Frontal cortex (tissue), 4 donors: Measurements from ENCODE around the gene FRMD1. TPM values are rescaled to one million over a fixed set of nuclear protein-coding genes. Genes with fewer than 3 reads are reported as not detected.

ENCODE experiments used
- DNase-seq, 2 donors: peaks; one replicate each; pipeline ENCODE4 v3.0.0; 2012; ENCODE audit warnings: low spot score in 2 of 2
- FAIRE-seq: peaks from 2 replicates; lab custom pipeline; 2012; peaks lifted over from hg19 to GRCh38; lab: Jason Lieb, UNC
- total RNA-seq: library from RNA; depleted of rRNA; stranded (reverse); fragments of >200 nt; gene quantifications from one replicate; pipeline ENCODE4 v1.2.3, GENCODE V29; 2014
- donor health status: control.
- donor health status: control.
- donor health status: control.

FRMD1 gene
- total RNA-seq, 1 donor from 2014 or later: not detected

DNA sequence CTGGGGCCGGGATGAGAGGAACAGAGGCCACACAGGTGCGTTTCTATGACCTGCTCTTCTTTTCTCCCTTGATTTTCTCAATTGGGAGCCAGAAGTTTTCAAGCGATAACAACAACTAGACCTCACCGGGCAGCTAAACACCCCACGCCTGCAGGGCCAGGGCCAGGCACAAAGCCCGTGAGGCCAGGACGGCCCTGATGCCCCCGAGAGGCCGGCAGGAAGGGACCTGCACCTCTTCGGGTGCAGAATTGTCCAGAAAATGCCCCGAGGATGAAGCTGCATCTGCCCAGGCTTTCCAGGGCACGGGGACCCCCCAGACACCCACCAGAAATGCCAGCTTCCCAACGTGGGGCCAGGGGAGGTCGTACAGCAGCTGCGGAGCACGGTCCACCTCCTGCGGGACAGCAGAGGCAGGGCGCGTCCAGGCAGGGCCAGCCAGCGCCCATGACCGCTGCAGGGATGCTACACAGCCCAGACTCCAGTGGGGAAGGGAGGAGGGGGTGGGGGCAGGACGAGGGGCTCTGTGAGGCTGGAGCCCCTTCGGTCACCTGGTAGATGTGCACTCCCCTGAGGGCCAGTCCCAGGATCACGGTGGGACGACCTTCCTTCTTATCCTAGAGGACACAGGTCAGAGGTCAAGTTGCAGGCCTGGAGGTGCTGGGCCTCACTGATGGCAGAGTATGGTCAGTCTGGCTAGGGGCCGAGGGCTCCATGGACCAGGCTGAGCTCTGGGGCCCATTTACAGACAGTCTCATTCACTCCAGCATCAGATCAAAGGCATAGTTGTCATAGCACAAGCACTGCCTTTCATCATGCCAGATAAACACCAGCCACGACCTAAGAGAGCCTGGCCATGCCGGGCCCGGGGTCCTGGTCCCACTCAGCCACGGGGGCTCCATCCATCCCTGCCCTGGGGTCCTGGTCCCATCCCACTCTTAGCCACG, 16.4 kb downstream of the FRMD1 start:
- DNase-seq: no peak
- no peak for FAIRE-seq

DNA sequence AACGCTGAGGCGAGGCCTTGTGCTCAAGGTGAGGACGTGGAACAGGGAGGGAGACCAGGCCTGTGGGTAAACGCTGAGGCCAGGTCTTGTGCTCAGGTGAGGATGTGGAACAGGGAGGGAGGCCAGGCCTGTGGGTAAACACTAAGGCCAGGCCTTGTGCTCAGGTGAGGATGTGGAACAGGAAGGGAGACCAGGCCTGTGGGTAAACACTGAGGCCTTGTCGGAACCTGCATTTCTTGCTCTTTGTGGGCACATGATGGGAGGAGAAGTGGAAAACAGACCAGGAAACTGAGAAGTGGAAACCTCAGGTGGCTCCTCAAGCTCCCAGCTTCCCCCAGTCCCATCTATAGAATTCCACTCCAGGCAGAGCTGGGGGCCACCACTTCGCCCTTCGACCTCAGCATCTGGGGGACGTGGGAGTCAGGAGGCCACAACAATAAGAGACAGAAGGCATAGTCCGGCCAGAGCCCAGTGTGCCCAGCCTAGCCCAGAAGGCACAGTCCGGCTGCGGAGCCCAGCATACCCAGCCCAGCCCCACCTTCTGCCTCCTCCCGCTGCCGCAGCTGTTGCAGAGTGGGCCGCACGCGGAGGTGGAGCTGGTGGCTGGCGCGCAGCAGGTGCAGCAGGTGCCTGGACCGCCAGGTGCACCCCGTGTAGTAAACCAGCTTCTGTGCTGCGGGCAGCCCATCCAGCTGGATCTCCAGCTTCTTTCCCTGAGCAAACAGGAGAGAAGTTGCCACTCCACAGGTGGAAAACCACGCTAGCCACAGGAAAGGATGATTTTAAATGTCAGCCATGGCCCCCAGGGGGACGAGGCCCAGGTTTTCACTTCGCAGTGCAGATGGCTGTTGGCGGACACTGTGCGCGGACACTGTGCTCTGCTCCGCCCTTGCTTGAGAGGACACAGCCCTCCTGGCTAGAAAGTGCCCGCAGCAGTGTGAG, 17.5 kb downstream of the FRMD1 start:
- no peak for FAIRE-seq
- DNase-seq: no peak

DNA sequence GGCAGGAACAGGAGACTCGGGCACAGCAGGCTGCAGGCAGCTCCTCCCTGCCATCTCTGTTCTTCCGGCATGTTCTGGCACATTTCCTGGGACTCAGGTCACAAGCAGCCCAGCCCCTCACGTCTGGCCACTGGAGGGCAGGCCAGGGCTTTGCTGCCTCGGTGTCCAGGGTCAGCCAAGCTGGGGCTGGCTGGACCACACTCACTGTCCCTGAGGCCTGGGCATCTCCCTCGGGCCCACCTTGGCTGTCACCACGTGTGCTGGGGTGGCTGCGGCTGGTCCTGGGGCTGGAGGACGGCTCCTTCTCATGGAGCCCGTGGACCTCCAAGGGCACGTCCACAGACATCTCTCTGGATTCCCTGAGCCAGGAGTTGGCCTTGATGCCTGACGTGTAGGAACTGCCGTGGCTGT, 18.5 kb downstream of the FRMD1 start:
- DNase-seq (peak; percentile 64 to 76), FAIRE-seq (no peak)

DNA sequence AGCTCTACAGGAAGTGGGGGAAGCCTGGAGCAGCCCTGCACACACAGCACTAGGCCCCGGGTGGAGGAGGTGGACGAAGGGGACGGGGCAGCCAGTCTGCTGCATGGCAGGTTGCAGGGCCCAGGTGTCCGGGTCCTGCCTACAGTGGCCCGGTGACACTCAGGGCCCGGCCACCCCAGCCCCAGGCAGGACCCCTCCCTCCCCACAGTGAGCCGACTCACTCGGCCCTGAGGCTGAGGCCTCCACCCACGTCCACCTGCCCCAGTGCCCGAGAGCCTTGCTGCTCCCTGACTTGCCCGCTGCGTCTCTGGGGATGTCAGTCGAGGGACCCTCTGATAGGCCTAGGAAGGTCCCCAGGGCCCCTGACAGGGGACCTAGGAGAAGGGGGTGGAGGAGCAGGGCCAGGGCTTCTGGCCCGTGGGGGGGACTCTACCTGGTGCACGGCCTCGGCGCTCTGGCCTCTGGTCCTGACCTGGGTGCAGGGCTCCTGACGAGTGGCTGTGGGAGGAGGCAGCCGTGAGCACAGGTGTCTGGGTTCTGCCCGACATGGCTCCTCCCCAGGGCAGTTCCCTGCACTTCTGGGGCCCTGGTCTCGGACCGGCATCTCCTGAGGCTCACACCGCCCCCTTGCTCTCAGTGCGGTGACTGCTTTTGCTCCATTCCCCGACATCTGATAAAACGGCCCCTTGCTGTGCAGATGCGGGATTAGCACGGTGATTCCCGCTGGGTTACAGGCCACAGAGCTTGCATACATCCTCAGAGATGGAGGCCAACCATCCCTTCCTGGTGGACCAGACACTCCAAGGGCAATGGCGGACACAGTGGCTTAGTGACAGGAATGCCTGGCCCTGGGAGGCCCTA, 20.1 kb downstream of the FRMD1 start:
- FAIRE-seq (no peak), DNase-seq (no peak)

DNA sequence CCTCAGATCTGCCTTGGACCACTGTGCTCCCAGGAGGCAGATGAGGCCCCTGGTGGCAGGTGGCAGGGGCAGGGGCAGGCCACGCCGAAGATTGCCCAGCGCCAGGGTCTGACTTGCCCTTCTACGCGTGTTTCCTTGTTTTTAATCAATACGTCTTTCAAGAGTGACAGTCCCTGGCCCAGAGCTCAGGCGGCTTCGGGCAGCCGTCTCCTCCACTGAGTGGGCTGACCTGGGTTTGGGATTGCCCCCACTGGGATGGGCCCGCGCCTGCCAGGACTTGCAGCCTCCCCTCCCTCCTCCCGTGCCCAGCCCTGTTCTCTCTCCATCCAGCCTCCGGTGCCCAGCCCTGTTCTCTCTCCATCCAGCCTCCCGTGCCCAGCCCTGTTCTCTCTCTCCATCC, 21.2 kb downstream of the FRMD1 start:
- FAIRE-seq: no peak

DNA sequence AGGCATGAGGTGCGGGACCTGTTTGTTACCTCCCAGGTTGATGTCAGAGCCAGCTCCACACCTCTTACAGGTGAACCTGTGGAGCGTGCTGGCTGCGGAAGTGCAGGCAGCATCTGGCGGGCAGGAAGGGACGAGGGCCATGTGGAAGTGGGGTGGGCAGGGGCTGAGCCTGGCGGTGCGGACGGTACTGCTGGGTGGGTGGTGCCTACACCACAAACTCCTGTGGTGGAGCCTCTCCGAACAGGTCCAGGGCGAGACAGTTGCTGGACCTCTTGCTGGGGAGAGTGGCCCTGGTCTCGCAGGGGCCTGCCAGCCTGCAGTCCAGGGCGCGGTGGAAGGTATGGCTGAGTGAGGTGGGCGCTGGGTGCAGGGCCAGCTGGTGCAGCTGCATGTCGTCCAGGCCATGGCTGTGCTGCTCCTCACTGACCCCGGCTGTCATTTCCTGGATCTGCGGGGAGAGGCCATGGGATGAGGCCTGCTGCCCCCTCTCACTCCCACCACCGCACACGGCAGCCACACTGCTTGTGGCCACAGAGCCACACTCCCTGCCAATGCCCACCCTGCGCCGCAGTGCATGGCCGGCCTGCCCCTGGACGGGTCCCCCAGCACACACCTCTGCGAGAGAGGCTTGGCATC, 22.0 kb downstream of the FRMD1 start:
- DNase-seq: no peak
- no peak for FAIRE-seq

More for the DNA sequence above, 21.2 kb downstream of the FRMD1 start:
- DNase-seq: no peak

DNA sequence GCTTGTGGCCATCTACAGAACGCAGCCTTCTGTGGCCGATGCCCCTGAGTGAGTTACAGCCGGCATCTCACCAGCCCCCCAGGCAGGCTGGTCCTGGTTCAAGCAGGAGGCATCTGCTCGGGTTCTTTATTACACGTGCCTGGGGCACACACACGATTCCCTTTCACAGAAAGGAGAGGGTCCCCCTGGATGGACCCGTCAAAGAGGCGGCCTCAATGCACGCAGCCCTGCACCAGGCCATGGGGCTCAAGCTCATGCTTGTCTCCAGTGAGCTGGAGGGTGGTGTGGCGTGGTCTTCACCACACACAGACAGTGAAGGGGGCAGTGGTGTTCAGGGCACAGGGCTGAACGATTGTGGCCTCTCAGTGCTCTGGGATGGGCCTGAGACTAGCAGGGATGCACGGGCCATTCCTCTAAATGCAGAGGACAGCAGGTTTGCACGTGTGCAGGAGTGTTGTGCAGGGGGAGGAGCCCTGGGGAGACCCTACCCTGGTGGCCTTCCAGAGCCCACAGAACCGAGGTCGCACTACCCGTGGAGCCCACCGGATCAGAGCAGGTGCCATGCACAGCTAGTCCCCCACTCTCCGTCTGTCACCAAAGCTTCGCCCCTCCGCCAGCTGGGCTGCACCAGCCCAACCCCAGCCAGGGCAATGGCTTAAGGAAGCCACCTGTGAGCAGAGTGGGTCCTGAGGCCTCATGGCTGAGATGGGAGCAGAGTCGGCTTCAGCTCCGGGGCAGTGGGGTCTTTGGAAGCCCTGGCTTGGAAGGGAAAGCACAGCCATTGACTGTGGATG, 23.1 kb downstream of the FRMD1 start:
- no peak for FAIRE-seq

DNA sequence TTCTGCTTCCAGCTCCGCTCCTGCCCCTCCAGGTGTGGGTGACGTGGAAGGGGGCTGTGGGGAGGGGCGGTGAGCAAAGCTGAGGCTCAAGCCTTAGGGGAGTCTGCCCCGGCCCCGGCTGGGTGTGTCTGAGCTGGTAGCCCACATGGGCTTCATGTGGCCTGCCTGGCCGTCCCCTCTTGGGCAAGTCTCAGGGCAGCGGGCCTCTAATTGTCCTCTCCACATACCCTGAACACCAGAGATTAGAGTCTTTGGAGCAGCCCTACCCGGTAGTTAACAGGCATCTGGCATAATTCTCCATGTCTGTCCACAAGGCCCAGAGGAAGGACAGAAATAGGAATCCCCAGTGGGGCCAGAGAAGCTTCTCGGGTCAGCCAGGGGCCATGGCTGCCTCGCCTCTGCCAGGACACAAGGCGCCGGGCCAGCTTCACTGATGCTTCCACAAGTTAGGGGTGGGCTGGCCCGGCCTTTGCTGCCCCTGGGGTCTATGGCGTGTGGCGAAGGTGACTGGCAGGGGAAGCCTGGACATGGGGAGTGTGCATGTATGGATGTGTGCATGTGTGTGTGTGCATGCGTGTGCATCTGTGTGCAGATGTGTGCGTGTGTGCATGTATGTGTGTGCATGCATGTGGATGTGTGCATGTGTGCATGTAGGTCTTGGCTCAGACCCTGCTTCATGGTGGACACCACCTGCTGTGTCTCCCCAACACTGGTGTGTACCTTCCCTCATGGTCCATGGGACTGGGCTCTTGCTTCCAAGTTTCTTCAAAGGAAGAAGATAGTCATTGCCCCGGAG, 24.0 kb downstream of the FRMD1 start:
- FAIRE-seq (no peak), DNase-seq (no peak)

More for the DNA sequence above, 23.1 kb downstream of the FRMD1 start:
- no peak for DNase-seq

DNA sequence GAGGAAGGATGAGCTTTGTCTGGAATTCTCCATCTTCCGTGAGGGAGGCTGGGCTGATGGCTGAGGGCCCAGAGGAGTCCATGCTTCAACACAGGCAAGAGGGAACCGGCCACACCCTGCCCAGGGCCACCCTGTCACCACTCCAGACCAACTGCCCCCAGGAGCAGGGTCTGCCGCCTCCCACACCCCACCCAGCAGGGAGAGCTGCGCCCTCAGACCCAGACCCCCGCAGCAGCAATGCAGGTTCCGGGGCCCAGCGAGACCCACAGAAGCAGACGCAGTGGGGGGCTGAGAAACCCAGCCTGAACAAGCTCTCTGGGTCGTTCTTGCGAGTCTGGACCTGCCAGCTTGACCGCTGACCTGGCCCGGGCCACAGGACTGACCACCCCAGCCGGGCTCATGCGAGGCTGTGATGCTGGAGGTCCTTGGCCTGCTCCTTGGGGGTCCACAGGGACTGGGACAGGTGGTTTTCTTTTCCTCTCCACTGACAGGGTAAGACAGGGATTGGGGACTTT, 25.0 kb downstream of the FRMD1 start:
- FAIRE-seq (no peak), DNase-seq (no peak)

DNA sequence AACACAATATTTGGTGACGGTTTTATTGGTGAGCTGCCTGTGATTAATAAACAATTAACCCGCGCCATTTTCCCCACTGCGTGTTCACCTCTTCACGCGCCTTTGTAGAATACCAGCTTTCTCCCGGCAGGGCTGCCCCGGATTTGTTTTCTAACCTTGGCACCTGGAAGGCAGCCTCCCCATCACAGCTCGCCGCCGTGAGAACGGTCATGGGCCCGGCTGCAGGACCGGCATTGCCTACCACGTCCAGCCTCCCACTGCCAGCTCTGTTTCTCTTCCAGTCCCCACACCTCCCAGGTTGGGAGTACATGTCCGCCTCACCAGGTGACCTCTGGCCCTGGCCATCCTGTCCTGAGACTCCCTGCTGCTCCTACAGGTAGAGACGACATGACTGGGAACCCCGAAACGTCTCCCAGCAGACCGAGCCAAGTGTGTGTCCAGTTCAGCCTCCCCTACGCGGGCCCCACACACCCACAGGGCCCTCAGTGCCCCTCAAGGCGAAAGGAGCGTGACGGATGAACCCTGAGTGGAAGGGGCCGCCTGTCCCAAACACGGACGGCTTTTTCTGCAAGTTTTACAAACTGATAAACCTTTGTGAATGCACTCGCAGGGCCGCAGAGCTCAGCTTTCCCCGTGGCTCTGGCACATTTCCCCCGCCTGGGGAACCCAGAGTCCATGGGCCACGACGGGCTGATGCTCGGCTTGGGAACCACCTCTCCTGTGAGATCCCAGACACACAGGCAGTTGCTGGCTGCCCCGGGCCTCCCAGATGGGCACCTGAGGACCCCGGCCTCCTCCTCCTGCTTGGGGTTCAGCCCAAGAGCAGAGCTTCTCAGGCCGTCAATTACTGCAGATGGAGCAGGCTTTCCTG, 25.7 kb downstream of the FRMD1 start:
- no peak for FAIRE-seq

DNA sequence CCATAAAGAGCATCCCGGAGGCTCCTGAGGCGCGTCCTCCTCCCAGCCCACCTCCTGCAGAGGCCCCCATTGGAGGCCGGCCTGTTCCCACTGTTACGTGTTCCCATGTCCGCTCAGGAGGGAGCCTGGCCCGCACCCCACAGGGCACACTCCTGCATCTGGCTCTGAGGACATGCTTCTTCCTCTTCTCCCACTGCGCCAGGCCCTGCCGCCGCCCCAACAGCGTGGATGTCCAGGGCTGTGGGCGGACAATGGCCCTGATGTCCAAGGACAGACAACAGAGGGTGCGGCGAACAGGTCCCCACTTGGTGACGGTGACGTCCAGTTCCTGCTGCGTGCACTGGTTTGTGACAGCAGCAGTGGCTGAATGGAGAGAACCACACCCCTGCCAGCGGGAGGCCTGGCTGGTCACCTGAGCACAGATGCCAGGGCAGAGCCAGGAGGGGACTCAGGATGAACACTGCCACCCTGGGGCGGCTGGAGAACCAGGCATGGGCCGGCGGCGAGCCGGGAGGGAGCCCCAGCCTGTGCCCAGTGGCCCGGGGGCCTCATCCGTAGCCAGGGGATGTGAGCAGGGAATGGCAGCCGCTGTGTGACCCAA, 26.6 kb downstream of the FRMD1 start:
- FAIRE-seq (no peak), DNase-seq (no peak)

More for the DNA sequence above, 25.7 kb downstream of the FRMD1 start:
- no peak for DNase-seq

DNA sequence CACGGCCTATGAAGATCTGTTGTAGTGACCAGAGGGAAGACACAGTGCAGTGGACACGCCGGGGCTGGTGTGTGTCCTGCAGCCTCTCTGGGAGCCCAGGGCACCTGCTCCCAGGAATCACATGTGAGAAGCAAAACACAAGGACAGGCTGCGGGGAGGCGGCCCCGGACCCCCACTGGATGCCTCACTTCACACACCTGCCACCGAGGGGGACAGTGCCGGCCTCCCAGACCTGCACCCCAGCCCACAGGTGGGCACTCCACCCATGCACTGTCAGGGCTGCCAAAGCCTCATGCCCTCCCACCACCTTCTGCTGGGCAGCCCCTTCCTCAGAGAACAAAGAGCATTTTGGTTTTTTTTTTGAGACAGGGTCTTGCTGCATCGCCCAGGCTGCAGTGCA, 27.4 kb downstream of the FRMD1 start:
- DNase-seq: no peak
- FAIRE-seq: no peak

DNA sequence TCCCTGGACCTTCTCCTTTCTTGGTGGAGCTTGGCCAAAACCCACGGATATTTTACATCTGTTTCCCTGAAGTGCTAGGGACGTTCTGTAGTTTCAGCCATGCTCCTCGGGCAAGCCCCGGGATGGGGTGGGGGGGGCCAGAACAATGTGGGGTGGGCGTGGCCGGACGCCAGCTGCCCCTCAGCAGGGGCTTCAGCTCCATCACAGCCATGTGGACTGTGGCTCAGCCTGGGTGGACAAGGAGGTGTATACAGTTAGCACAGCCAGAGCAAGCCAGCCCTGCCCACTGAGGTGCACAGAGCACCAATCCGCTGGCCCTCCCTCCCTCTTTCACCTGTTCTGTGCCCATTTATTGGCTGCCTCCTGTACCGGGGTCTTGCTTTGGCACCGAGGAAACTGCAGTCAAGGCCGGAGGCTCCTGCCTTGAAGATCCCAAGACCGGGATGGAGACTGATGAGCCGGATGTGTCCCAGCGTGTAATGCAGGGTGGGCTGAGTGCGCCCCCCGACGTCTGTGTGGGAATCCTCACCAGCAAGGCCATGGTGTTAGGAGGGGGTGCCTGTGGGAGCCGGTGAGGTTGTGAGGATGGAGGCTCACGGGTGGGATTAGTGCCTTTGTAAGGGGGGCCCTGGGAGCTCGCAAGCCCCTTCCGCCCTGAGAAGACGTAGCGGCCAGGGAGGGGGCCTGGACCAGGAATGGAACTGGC, 28.0 kb downstream of the FRMD1 start:
- FAIRE-seq (no peak), DNase-seq (no peak)

DNA sequence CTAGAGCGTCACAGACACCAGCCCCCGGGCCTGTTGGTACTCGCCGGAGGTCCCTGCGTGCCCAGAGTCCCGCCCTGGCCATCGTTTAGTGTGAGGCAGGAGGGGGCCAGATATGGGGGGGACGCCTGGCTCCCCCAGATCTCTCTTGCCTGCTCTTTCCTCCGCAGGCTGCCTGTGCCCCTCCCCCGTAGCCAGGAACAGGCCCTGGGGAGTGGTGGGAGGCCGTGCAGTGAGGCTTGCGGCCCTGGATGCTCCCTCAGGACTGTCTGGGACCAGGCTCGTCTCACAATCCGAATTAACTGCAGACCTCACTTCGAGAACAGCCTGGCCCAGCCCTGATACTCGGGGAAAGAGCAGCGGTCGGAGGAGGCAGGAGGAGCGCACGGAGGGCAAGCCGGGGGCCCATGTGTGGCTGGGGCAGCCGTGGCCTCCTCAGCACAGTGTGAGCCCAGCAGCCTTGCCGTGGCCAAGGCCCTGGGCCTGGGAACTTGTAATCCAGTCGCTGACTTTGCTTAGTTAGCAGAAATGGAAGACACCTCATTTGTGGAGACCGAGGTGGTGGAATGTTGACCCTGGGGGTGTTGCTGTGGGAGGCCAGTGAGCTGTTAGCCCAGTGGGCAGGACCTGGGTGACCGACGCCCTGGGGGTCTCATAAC, 28.7 kb downstream of the FRMD1 start:
- DNase-seq: no peak
- no peak for FAIRE-seq

DNA sequence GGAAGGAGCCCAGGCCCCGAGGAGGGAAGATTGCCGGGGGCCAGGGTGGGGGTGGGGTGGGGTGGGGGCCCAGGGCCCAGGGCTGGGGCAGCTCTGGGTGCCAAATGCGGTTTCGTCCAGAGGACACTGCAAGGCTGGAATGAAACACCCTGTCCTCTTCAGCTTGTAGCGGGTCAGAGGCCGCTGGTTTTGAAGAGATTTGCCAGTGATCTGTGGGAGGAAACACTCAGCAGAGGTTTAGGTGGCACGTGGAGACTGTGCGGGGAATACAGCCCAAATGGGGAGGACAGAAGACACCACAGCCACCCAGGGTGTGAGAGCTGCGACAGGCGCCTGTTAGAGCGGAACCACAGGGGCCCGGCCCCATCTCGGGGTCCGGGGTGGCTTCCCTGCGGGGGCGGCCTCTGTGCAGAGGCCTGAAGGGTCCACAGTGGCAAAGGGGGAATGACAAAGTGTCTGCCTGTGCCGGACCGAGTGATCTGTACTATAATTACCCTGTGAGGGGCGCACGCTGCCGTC, 29.2 kb downstream of the FRMD1 start:
- DNase-seq (no peak), FAIRE-seq (no peak)
